Neutrophil (primary cell): ENCODE results near the gene NUP153.
"Not testable (repeated sequence)": the region's sequence is repeated elsewhere in the genome, so short reads cannot be mapped to it uniquely, and the experiment has no call there.

ENCODE experiments used
- H3K27ac ChIP-seq: fragments of 200-600 bp; sonication (generic); 2 replicates; pipeline ENCODE4 v1.5.1; 2016; ENCODE audit warnings: mild to moderate bottlenecking, moderate library complexity
- H3K27me3 ChIP-seq: fragments of 200-600 bp; sonication (generic); 2 replicates; pipeline ENCODE4 v1.6.0; 2016; ENCODE audit warnings: mild to moderate bottlenecking
- H3K36me3 ChIP-seq: fragments of 200-600 bp; sonication (generic); 2 replicates; pipeline ENCODE4 v1.5.1; 2017
- H3K4me1 ChIP-seq, 2 experiments: fragments of 200-600 bp in 1 of 2; sonication (generic) in 1 of 2; 1 replicate in 1 of 2; 2 replicates in 1 of 2; pipeline versions ENCODE4 v1.5.1 to v1.6.1; 2013 to 2016; ENCODE audit warnings: low read depth in 1 of 2, low read length in 1 of 2, mild to moderate bottlenecking in 1 of 2, moderate library complexity in 1 of 2; ENCODE audit not compliant: control insufficient read depth in 1 of 2, insufficient read depth in 1 of 2
- H3K4me3 ChIP-seq, 2 experiments: fragments of 200-600 bp in 1 of 2; sonication (generic) in 1 of 2; 1 replicate in 1 of 2; 2 replicates in 1 of 2; pipeline ENCODE4 v1.5.1; 2013 to 2016; ENCODE audit warnings: low read depth in 1 of 2, low read length in 1 of 2, mild to moderate bottlenecking in 1 of 2, moderate library complexity in 1 of 2
- H3K9me3 ChIP-seq: fragments of 200-600 bp; sonication (generic); 2 replicates; pipeline ENCODE4 v1.5.1; 2016
- CTCF ChIP-seq: fragments of 200-600 bp; sonication (generic); IDR thresholded peaks from 2 replicates; pipeline ENCODE4 v1.5.1; 2016; ENCODE audit warnings: antibody characterized with exemption

The NUP153 gene

GRCh38 chr6:17706580-17707370 is at the start of gene NUP153:
TSS of gene NUP153 (minus strand) at chr6:17706925. CDS start at chr6:17706387, 538 bp downstream.
- Histone ChIP-seq H3K9me3 (no peaks in the 10 kb centered on the region), H3K36me3 (no peaks in the 10 kb centered on the region), H3K27ac (peak within 1 kb of the TSS; percentile 97), H3K4me1 (peaks cover 46 to 47% of the 10 kb centered on the region in 2 experiments), H3K4me3 (peak within 1 kb of the TSS; percentile 85 to 94), H3K27me3 (no peaks in the 10 kb centered on the region)
- peak; percentile 54 for TF ChIP-seq CTCF

- Histone ChIP-seq H3K9me3 (no peaks in the 10 kb centered on the region), H3K4me1 (no peaks in the 10 kb centered on the region), H3K27ac (no peak overlapping the region), H3K27me3 (no peaks in the 10 kb centered on the region), H3K4me3 (no peak overlapping the region), H3K36me3 (peaks cover 14% of the 10 kb centered on the region)
- TF ChIP-seq CTCF = no peak
Observed at GRCh38 chr6:17754254-17754653, 47.5 kb upstream of the NUP153 start.

GRCh38 chr6:17745324-17745723 is 38.6 kb upstream of the NUP153 start:
- not testable (repeated sequence) for H3K4me1 ChIP-seq, H3K27me3 ChIP-seq, H3K4me3 ChIP-seq, H3K9me3 ChIP-seq, H3K27ac ChIP-seq, H3K36me3 ChIP-seq

- not testable (repeated sequence) for H3K36me3 ChIP-seq, H3K4me3 ChIP-seq, H3K27ac ChIP-seq, H3K9me3 ChIP-seq, H3K27me3 ChIP-seq, H3K4me1 ChIP-seq
Observed at GRCh38 chr6:17744757-17745308, 38.1 kb upstream of the NUP153 start.

GRCh38 chr6:17744019-17744756 is 37.5 kb upstream of the NUP153 start:
- Histone ChIP-seq H3K4me3 (no peak overlapping the region), H3K27me3 (no peaks in the 10 kb centered on the region), H3K9me3 (no peaks in the 10 kb centered on the region), H3K36me3 (no peaks in the 10 kb centered on the region), H3K27ac (no peak overlapping the region), H3K4me1 (no peaks in the 10 kb centered on the region)
- no peak for TF ChIP-seq CTCF

GRCh38 chr6:17741507-17741906 is 34.8 kb upstream of the NUP153 start:
- H3K27me3 ChIP-seq = no peaks in the 10 kb centered on the region
- no peaks in the 10 kb centered on the region for H3K4me1 ChIP-seq
- no peak overlapping the region for H3K27ac ChIP-seq
- H3K36me3 ChIP-seq = no peaks in the 10 kb centered on the region
- no peak overlapping the region for H3K4me3 ChIP-seq
- TF ChIP-seq CTCF = no peak
- peaks cover 7% of the 10 kb centered on the region for H3K9me3 ChIP-seq
